Upper lobe of right lung (tissue), 1 donor: ENCODE data around the gene MT2A. TPM values are rescaled to one million over a fixed set of nuclear protein-coding genes. Genes with fewer than 3 reads are reported as not detected.

Experiments used
- ATAC-seq: fragments of 200-7000 bp; cut with Tn5 transposase; one replicate; pipeline ENCODE4 v1.9.1; 2020; ENCODE audit warnings: mild to moderate bottlenecking, moderate library complexity
- DNase-seq: peaks from one replicate; pipeline ENCODE4 v3.0.0-alpha.2; 2020
- H3K27ac ChIP-seq: fragments of 200-600 bp; one replicate; pipeline ENCODE4 v1.8.0; 2022
- H3K27me3 ChIP-seq: fragments of 200-600 bp; one replicate; pipeline ENCODE4 v1.8.0; 2022; ENCODE audit warnings: mild to moderate bottlenecking
- H3K36me3 ChIP-seq: fragments of 200-600 bp; one replicate; pipeline ENCODE4 v1.8.0; 2022
- H3K4me1 ChIP-seq: fragments of 200-600 bp; one replicate; pipeline ENCODE4 v1.8.0; 2022
- H3K4me3 ChIP-seq: fragments of 200-600 bp; one replicate; pipeline ENCODE4 v1.8.0; 2022; ENCODE audit warnings: mild to moderate bottlenecking
- H3K9me3 ChIP-seq: fragments of 200-600 bp; one replicate; pipeline ENCODE4 v1.8.0; 2022
- CTCF ChIP-seq: fragments of 200-600 bp; IDR thresholded peaks from one replicate; pipeline ENCODE4 v1.8.0; 2022; ENCODE audit warnings: antibody characterized with exemption
- intact Hi-C: fragments of 100-400 bp; cut with DNase I; formaldehyde crosslinking; loops from one replicate; pipeline ENCODE4 v1.11.0; 2022
- total RNA-seq: library from RNA; stranded (reverse); fragmentation: NEBNext Ultra II Directional; extraction: Animal tissue kit (Norgen Biotek cat#: 25700); gene quantifications from one replicate; pipeline ENCODE4 v1.2.1, GENCODE V29; 2021
- donor health status: DM: no; HTN: yes; CAD: no; lungs with severe emphysema.

MT2A gene
- total RNA-seq, 1 donor from 2014 or later: 349 TPM

- Histone ChIP-seq H3K4me1 (peaks cover 16% of the 10 kb centered on the region), H3K9me3 (no peaks in the 10 kb centered on the region), H3K36me3 (no peaks in the 10 kb centered on the region), H3K27me3 (peaks cover 32% of the 10 kb centered on the region), H3K4me3 (peak overlapping the region; percentile 37), H3K27ac (no peak overlapping the region)
- TF ChIP-seq CTCF: no peak
- no peak for ATAC-seq
- intact Hi-C loops: no loop called here
- DNase-seq: no peak
Observed at GRCh38 chr16:56643833-56644232, 35.4 kb downstream of the MT2A start.

DNA sequence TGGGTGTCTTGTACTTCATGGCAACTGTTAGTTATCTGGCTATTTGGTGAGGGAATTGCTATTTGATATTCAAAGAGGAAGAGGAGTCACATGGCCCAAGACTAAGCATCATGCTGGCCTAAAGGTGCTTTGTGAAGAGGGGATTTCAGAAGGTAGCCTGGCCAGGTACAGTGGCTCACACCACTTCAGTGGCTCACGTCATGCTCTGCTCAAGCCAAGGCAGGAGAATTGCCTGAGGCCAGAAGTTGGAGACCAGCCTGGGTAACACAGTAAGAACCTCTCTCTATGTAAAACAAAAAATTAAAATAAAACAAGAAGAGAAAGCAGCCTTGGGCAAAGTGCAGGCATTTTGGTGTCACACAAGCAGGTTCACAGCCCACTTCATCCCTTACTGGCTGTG, 36.9 kb downstream of the MT2A start:
- DNase-seq (no peak), ATAC-seq (no peak)
- no peak overlapping the region for H3K27ac ChIP-seq
- no peaks in the 10 kb centered on the region for H3K36me3 ChIP-seq
- H3K4me3 ChIP-seq: no peak overlapping the region
- TF ChIP-seq CTCF: no peak
- intact Hi-C loops: no loop called here
- peaks cover 26% of the 10 kb centered on the region for H3K27me3 ChIP-seq
- H3K4me1 ChIP-seq: peaks cover 12% of the 10 kb centered on the region
- no peaks in the 10 kb centered on the region for H3K9me3 ChIP-seq

GRCh38 chr16:56645838-56646237, 37.5 kb downstream of the MT2A start:
- no peak for TF ChIP-seq CTCF
- Histone ChIP-seq H3K27ac (no peak overlapping the region), H3K4me3 (no peak overlapping the region), H3K4me1 (peaks cover 12% of the 10 kb centered on the region), H3K36me3 (no peaks in the 10 kb centered on the region), H3K9me3 (no peaks in the 10 kb centered on the region), H3K27me3 (peaks cover 26% of the 10 kb centered on the region)
- intact Hi-C loops: no loop called here
- DNase-seq (no peak), ATAC-seq (no peak)

- peaks cover 26% of the 10 kb centered on the region for H3K27me3 ChIP-seq
- H3K9me3 ChIP-seq: no peaks in the 10 kb centered on the region
- no peak for TF ChIP-seq CTCF
- no peak for DNase-seq
- H3K4me3 ChIP-seq: no peak overlapping the region
- intact Hi-C loops: no loop called here
- no peak overlapping the region for H3K27ac ChIP-seq
- no peaks in the 10 kb centered on the region for H3K36me3 ChIP-seq
- H3K4me1 ChIP-seq: peaks cover 12% of the 10 kb centered on the region
- ATAC-seq: no peak
Observed at GRCh38 chr16:56647641-56648431, 39.5 kb downstream of the MT2A start.

GRCh38 chr16:56649271-56649670, 40.9 kb downstream of the MT2A start:
- Histone ChIP-seq H3K27ac (no peak overlapping the region), H3K9me3 (no peaks in the 10 kb centered on the region), H3K4me1 (no peaks in the 10 kb centered on the region), H3K4me3 (no peak overlapping the region), H3K27me3 (peaks cover 26% of the 10 kb centered on the region), H3K36me3 (no peaks in the 10 kb centered on the region)
- DNase-seq: no peak
- ATAC-seq: no peak
- TF ChIP-seq CTCF: no peak
- intact Hi-C loops: no loop called here

DNA sequence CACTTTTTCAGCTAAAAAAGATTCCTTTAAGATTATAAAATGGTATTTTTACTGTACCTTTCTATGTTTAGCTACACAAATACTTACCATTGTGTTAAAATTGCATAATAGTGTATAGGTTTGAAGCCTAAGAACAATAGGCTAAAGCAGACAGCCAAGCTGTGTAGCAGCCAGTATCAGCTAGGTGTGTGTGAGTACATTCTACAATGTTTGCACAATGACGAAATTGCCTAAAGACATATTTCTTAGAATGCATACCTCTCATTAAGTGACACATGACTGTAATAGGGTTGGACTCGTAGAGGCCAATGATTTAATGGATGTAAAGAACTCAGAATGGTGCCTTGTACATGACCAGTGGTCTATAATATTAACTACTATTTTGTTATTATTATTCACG, 41.4 kb downstream of the MT2A start:
- TF ChIP-seq CTCF: no peak
- DNase-seq: no peak
- intact Hi-C loops: no loop called here
- Histone ChIP-seq H3K27me3 (peaks cover 26% of the 10 kb centered on the region), H3K9me3 (no peaks in the 10 kb centered on the region), H3K27ac (no peak overlapping the region), H3K4me3 (no peak overlapping the region), H3K4me1 (no peaks in the 10 kb centered on the region), H3K36me3 (no peaks in the 10 kb centered on the region)
- ATAC-seq: no peak
